Neural cell (in vitro differentiated cells): ENCODE data around the gene NUCB1. TPM values are rescaled to one million over a fixed set of nuclear protein-coding genes. Genes with fewer than 3 reads are reported as not detected.

Source experiments
- H2AFZ ChIP-seq: fragments of 200-600, 300-800 bp; sonication (generic), shearing (Covaris generic); 2 replicates; pipeline ENCODE4 v1.6.0; 2014; ENCODE audit warnings: low read depth, mild to moderate bottlenecking, antibody characterized with exemption, low read length, moderate library complexity
- H3F3A ChIP-seq: fragments of 200-600 bp; shearing (Covaris generic); 2 replicates; pipeline ENCODE4 v1.6.1; 2016; ENCODE audit warnings: mild to moderate bottlenecking, moderate library complexity, mixed read lengths, antibody characterized with exemption, low read length; ENCODE audit not compliant: insufficient read depth, poor library complexity, severe bottlenecking
- H3K27ac ChIP-seq: fragments of 200-600, 300-800 bp; sonication (generic), shearing (Covaris generic); 2 replicates; pipeline ENCODE4 v1.5.1; 2014; ENCODE audit warnings: mild to moderate bottlenecking, low read length, moderate library complexity
- H3K27me3 ChIP-seq: fragments of 300-800, 200-600 bp; sonication (generic), shearing (Covaris generic); 2 replicates; pipeline ENCODE4 v1.6.0; 2014; ENCODE audit warnings: mild to moderate bottlenecking, low read depth, low read length, moderate library complexity; ENCODE audit not compliant: insufficient read depth
- H3K36me3 ChIP-seq: fragments of 300-800, 200-600 bp; sonication (generic), shearing (Covaris generic); 2 replicates; pipeline ENCODE4 v1.5.1; 2014; ENCODE audit warnings: mild to moderate bottlenecking, antibody characterized with exemption, low read length, moderate library complexity; ENCODE audit not compliant: insufficient read depth
- H3K4me2 ChIP-seq: fragments of 300-800, 200-600 bp; sonication (generic), shearing (Covaris generic); 2 replicates; pipeline ENCODE4 v1.6.0; 2014; ENCODE audit warnings: mild to moderate bottlenecking, low read length
- H3K4me3 ChIP-seq: fragments of 300-800, 200-600 bp; sonication (generic), shearing (Covaris generic); 2 replicates; pipeline ENCODE4 v1.5.1; 2014; ENCODE audit warnings: mild to moderate bottlenecking, low read length, moderate library complexity
- H3K79me2 ChIP-seq: fragments of 200-600 bp; shearing (Covaris generic); replicated peaks from 2 replicates; pipeline ENCODE4 v1.6.0; 2014; ENCODE audit warnings: mild to moderate bottlenecking, low read length, moderate library complexity; ENCODE audit not compliant: insufficient read depth
- H3K9ac ChIP-seq: fragments of 300-800, 200-600 bp; sonication (generic), shearing (Covaris generic); 2 replicates; pipeline ENCODE4 v1.6.1; 2016; ENCODE audit warnings: mild to moderate bottlenecking, low read length, mixed read lengths
- H3K9me2 ChIP-seq: fragments of 200-600 bp; shearing (Covaris generic); 2 replicates; pipeline ENCODE4 v1.6.1; 2016; ENCODE audit warnings: mild to moderate bottlenecking, low read length, mixed read lengths; ENCODE audit not compliant: insufficient read depth
- H3K9me3 ChIP-seq: fragments of 200-600, 300-800 bp; sonication (generic), shearing (Covaris generic); 2 replicates; pipeline ENCODE4 v1.6.1; 2016; ENCODE audit warnings: mild to moderate bottlenecking, mixed run types, low read length, moderate library complexity, mixed read lengths
- H4K20me1 ChIP-seq: fragments of 200-600 bp; shearing (Covaris generic); 2 replicates; pipeline ENCODE4 v1.6.1; 2016; ENCODE audit warnings: mild to moderate bottlenecking, mixed run types; ENCODE audit not compliant: insufficient read depth
- CTCF ChIP-seq: fragments of 450-650 bp; IDR thresholded peaks from 2 replicates; pipeline ENCODE4 v1.5.1; 2014; ENCODE audit warnings: antibody characterized with exemption, mild to moderate bottlenecking, moderate library complexity; ENCODE audit not compliant: poor library complexity, severe bottlenecking
- EP300 ChIP-seq: fragments of 450-650 bp; conservative IDR thresholded peaks from 2 replicates; pipeline ENCODE4 v1.6.1; 2014; ENCODE audit warnings: antibody characterized with exemption, mild to moderate bottlenecking, moderate library complexity; ENCODE audit not compliant: poor library complexity, severe bottlenecking
- EZH2 ChIP-seq: fragments of 200-600, 300-800 bp; shearing (Covaris generic), sonication (generic); IDR thresholded peaks from 2 replicates; pipeline ENCODE4 v1.6.1; 2014; ENCODE audit warnings: antibody characterized with exemption, low read length, borderline replicate concordance, mild to moderate bottlenecking; ENCODE audit not compliant: insufficient read depth, poor library complexity, severe bottlenecking
- MXI1 ChIP-seq: fragments of 450-650 bp; conservative IDR thresholded peaks from 2 replicates; pipeline ENCODE4 v1.6.1; 2014; ENCODE audit warnings: antibody characterized with exemption, mild to moderate bottlenecking; ENCODE audit not compliant: poor library complexity, severe bottlenecking
- POLR2AphosphoS5 ChIP-seq: IDR thresholded peaks from 2 replicates; pipeline ENCODE4 v1.6.1; 2012
- RAD21 ChIP-seq: fragments of 450-650 bp; conservative IDR thresholded peaks from 2 replicates; pipeline ENCODE4 v1.6.1; 2014; ENCODE audit warnings: antibody characterized with exemption, mild to moderate bottlenecking, moderate library complexity
- REST ChIP-seq: IDR thresholded peaks from 2 replicates; pipeline ENCODE4 v1.6.1; 2012; ENCODE audit warnings: borderline replicate concordance
- SMC3 ChIP-seq: fragments of 450-650 bp; conservative IDR thresholded peaks from 2 replicates; pipeline ENCODE4 v1.6.1; 2014; ENCODE audit warnings: antibody characterized with exemption, mild to moderate bottlenecking, moderate library complexity; ENCODE audit not compliant: poor library complexity
- TAF1 ChIP-seq: IDR thresholded peaks from 2 replicates; pipeline ENCODE4 v1.6.1; 2012; ENCODE audit warnings: low read depth
- polyA plus RNA-seq: library from polyadenylated mRNA; depleted of rRNA; stranded (reverse); fragments of >200 nt; gene quantifications from 2 replicates; pipeline ENCODE4 v1.2.3, GENCODE V29; 2014

The NUCB1 gene
- polyA plus RNA-seq, 1 donor from 2014 or later = 80.0 TPM

GRCh38 chr19:48905664-48906063 lies 5.6 kb downstream of the NUCB1 start:
- Histone ChIP-seq H3F3A (no peaks in the 10 kb centered on the region), H3K4me2 (no peak overlapping the region), H3K9me2 (no peaks in the 10 kb centered on the region), H3K9ac (no peak overlapping the region), H3K4me3 (no peak overlapping the region), H2AFZ (no peak overlapping the region), H3K27me3 (no peaks in the 10 kb centered on the region), H3K9me3 (no peaks in the 10 kb centered on the region), H3K79me2 (peaks cover 7% of the 10 kb centered on the region), H3K27ac (no peak overlapping the region), H3K36me3 (no peaks in the 10 kb centered on the region), H4K20me1 (no peaks in the 10 kb centered on the region)
- TF ChIP-seq REST (no peak), TAF1 (no peak), MXI1 (no peak), SMC3 (no peak), EZH2 (no peak), RAD21 (no peak), CTCF (no peak), POLR2AphosphoS5 (no peak), EP300 (no peak)

- no peaks in the 10 kb centered on the region for H3F3A ChIP-seq
- H3K4me2 ChIP-seq = no peak overlapping the region
- no peaks in the 10 kb centered on the region for H3K36me3 ChIP-seq
These were observed 6.2 kb downstream of the NUCB1 start for GRCh38 chr19:48906324-48906723.

More at GRCh38 chr19:48906324-48906723, 6.2 kb downstream of the NUCB1 start:
- TF ChIP-seq POLR2AphosphoS5 (no peak), REST (no peak), MXI1 (no peak), SMC3 (no peak), TAF1 (no peak), RAD21 (no peak), EP300 (no peak), EZH2 (no peak), CTCF (no peak)
- Histone ChIP-seq H4K20me1 (no peaks in the 10 kb centered on the region), H3K9me3 (no peaks in the 10 kb centered on the region), H3K27me3 (no peaks in the 10 kb centered on the region), H3K9ac (no peak overlapping the region), H3K9me2 (no peaks in the 10 kb centered on the region), H3K4me3 (no peak overlapping the region), H3K79me2 (peaks cover 3% of the 10 kb centered on the region), H3K27ac (no peak overlapping the region), H2AFZ (no peak overlapping the region)
